Activated CD4-positive, alpha-beta T cell treated with anti-CD3 and anti-CD28 coated beads, Interleukin-2, amount 50 U/mL, for 1 hour (primary cell): Measurements from ENCODE around the gene BEND3.

Experiments used
- DNase-seq: peaks from one replicate; pipeline ENCODE4 v3.0.0-alpha.2; 2020

BEND3 gene

GRCh38 chr6:107080036-107080435 lies 35.3 kb downstream of the BEND3 start:
- no peak for DNase-seq

DNA sequence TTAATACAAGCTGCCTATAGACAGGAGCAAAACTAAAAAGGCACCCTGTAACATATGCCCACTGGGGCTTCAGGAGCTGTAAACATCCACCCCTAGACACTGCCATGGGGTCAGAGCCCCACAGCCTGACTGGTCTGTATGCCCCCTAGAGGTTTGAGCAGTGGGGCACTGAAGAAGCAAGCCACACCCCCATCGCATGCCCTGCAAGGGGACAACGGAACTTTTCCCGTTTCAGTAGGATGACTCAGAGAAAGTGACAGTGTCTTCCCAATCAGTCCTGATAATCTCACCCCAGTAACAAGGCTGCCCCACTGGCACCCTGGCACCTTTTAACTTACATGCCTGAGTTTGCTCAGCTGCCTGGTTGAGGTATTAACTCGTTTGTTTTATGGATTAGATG lies 35.9 kb downstream of the BEND3 start:
- no peak for DNase-seq

DNA sequence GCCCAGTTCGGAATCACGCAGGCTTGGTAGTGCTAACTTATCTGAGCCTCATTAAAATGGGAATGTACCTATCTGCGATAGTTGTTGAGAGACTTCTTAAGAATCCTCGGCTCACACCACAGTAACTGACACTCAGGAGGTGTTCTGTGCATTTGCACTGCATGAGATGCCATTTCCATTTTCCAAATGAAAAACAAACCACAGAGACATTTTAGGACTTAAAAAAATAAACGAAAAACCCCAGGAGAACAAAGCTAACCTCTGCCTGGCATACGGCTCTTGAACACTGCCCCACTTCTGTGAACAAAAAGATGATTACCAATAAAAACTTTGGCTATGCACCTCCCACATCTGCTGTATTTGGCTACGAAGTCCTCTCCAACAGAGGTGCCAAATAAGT lies 37.6 kb downstream of the BEND3 start:
- no peak for DNase-seq

DNA sequence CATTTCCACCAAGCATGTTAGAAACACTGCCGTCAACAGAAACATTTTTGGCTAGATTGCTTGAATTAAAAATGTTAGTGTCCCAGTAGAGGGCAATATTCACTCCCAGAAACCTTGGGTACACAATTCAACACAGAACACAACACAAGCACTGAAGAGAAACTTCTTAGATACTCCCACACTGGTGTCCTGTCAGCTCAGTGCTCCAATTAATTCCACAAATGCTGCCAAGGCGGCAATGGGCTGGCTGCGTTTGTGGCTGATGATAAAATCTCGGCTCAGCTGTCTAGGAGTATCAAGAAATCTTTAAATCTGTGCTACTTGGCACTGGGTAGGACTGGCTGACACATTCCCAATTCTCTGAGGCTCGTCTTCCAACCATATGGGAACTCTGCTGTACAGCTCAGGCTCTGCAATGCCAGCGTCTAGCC lies 39.3 kb downstream of the BEND3 start:
- no peak for DNase-seq

DNA sequence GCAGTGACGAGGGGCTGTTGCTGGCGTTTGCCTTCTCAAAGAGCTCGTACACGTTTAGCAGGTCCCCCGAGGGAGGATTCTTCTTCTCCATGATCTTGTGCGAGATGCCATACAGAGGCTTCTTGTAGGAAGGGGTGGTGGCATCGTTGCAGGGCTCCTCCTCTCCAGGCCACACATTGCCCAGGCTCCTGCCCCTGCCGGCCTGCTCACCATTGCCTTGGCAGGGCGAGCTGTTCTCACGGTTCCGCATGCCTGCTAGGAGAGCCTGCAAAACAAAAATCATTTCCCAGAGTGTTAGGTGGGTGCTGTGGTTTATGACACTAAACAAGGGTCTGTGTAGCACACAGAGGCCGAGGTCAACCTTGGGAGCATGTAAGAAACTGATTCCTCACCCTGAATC lies 44.6 kb downstream of the BEND3 start:
- no peak for DNase-seq

- no peak for DNase-seq
Observed at GRCh38 chr6:107069631-107070548, 45.4 kb downstream of the BEND3 start.

- DNase-seq, result no peak
Observed at GRCh38 chr6:107068691-107069630, 46.4 kb downstream of the BEND3 start.

- no peak for DNase-seq
Observed at GRCh38 chr6:107066697-107067659, 48.3 kb downstream of the BEND3 start.

- DNase-seq, result no peak
Observed at GRCh38 chr6:107064579-107065065, 50.7 kb downstream of the BEND3 start.

- DNase-seq, result no peak
Observed at GRCh38 chr6:107062691-107063090, 52.6 kb downstream of the BEND3 start.

GRCh38 chr6:107061125-107062020 lies 53.9 kb downstream of the BEND3 start:
- no peak for DNase-seq

DNA sequence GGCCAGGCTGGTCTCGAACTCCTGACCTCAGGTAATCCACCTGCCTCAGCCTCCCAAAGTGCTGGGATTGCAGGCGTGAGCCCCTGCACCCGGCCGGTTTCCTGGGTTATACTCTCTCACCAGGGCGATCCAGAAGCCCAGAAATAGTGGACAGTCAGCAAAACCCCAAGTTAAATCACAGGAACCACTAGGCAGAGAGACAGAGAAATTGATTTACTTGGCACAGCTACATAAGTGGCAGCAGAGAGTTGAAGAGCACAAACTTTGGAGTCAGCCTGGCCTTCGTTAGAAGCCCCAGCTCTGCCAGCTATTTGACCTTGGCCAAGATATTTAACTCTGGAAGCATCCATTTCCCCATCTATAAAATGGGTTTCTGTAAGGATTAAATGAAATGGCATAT lies 54.6 kb downstream of the BEND3 start:
- DNase-seq, result no peak

GRCh38 chr6:107059606-107060005 lies 55.7 kb downstream of the BEND3 start:
- DNase-seq, result no peak

DNA sequence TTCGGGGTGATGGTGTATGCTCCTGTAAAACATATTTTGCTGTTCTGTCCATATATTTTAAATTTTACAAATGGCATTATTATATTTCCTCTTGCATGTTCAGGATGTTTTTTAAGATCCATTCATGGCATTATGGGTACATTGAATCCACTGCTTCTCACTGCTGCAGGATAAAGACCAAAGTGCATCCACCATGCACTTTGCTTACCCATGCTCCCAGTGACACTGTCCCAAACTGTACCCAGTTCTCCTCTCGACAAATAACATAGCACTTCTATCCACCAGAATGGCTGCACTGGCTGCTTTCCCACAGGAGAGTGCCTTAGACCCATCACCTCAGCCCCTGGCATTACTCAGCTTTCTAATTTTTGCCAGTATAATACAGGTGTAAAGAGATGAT lies 57.6 kb downstream of the BEND3 start:
- DNase-seq, result no peak

DNA sequence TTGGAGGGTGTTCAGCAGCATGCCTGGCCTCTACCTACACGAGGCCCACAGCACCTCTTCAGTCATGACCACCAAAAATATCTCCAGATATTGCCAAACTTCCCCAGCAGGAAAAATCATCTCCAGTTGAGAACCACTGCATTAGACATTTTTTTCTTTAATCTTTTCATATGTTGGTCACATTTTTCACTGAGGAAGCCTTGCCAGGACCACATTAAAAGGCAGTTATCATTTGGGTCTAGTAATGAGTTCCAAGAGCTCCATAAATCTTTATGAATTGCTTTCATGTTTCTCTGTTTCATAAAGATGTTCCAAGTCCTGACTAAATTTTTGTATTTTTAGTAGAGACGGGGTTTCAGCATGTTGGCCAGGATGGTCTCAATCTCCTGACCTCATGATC lies 58.5 kb downstream of the BEND3 start:
- DNase-seq, result no peak

DNA sequence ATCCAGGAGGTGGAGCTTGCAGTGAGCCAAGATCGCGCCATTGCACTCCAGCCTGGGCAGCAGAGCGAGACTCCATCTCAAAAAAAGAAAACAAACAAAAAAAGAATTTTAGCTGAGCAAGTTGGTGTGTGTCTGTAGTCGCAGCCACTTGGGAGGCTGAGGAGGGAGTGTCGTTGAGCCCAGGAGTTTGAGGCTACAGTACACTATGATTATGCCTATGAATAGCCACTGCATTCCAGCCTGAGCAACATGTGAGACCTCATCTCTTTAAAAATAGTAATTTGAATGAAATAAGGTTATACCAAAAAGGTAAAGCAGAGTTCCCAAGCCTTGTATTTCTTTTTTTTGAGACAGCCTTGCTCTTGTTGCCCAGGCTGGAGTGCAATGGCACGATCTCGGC lies 67.5 kb downstream of the BEND3 start:
- no peak for DNase-seq

DNA sequence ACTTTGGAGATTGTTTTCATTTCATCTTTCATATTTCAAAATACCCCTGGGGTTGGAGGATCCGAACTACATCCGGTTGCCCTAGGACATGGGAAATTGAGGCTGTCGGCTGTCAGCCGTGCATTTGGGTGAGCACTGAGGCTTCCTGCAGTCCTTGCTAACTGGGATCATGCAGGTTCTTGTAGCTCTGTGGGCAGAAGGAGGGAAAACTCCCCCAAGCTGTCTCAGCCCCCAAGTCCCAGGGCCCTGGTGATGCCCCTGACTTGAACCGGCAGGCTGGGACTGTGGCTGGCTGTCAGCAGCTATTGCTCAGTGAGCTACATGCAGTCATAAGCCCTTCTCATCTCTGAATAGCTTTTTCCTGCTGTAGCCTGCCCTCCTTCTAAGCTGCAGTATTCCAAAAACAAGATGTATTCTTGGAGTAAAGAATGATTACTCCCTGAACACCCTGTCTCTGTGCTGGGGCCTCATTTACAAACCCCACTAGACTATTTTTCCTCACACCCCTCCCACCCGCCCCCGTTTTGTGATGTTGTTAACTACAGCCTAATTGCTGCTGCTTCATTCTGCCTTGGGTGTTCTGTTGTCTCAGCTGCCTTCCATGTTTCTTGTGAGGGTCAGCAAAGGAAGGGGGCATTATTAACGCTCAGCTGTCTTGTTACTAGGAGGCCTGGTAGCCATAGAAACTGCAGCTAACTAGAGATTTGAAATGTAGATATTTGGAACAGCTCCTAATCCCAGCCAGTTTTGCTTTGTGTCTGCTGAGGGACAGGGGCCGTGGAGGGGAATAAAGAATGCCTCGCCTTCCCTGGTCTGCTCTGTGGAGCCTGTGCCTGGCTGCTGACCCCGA lies 69.3 kb downstream of the BEND3 start:
- DNase-seq, result no peak

DNA sequence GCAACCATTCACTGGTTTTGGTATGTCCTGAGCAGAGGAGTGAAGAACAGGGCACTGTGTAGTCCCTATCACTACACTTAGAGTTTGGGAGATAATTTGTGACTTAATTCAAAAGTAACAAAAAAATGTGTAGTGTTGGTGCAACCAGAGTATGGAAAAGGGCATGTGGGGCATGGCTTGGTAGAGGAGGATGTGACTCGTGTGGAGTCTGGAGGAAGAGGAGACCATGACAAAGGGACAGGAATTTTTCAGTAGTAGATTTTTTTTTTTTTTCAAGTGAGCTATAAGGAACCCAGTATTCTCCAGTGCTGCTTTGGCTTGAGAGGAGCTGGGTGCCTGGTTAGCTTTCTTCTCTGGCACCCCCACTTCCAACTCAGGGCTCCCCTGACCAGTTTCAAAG lies 82.2 kb downstream of the BEND3 start:
- DNase-seq, result no peak

GRCh38 chr6:107032051-107032450 lies 83.3 kb downstream of the BEND3 start:
- DNase-seq, result no peak

DNA sequence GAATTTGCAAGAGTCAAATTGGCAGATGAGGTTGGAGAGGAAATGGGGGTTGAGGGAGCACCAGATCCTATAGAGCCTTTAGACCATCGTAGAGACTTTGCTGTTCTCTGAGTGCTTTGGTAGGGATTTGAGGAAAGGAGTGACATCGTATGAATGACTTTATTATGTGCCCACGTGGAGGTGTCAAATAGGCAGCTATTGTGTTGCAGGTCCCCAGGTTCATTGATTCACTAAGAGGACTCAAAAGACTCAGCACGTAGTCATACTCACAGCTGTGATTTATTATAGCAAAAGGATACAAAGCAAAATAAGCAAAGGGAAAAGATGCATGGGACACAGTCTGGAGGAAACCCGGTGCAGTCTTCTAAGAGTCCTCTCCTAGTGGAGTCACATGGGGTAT lies 85.2 kb downstream of the BEND3 start:
- no peak for DNase-seq
